Hepatocyte (in vitro differentiated cells): ENCODE data around the gene PCDH9. TPM values are rescaled to one million over a fixed set of nuclear protein-coding genes. Genes with fewer than 3 reads are reported as not detected.

Experiments
- DNase-seq: peaks from one replicate; pipeline ENCODE4 v3.0.0-alpha.2; 2016; ENCODE audit warnings: low spot score
- H2AFZ ChIP-seq: fragments of 200-600 bp; sonication (generic); 2 replicates; pipeline ENCODE4 v1.6.0; 2016; ENCODE audit warnings: antibody characterized with exemption, mild to moderate bottlenecking
- H3K27ac ChIP-seq: fragments of 200-600 bp; sonication (generic); 2 replicates; pipeline ENCODE4 v1.5.1; 2016; ENCODE audit warnings: mild to moderate bottlenecking
- H3K27me3 ChIP-seq: fragments of 200-600 bp; sonication (generic); 2 replicates; pipeline ENCODE4 v1.6.1; 2016
- H3K36me3 ChIP-seq: fragments of 200-600 bp; sonication (generic); replicated peaks from 2 replicates; pipeline ENCODE4 v1.5.1; 2016; ENCODE audit warnings: low read depth; ENCODE audit not compliant: insufficient read depth
- H3K4me1 ChIP-seq: fragments of 200-600 bp; sonication (generic); 2 replicates; pipeline ENCODE4 v1.5.1; 2016; ENCODE audit warnings: mild to moderate bottlenecking, moderate library complexity; ENCODE audit not compliant: insufficient read depth
- H3K4me2 ChIP-seq: fragments of 200-600 bp; sonication (generic); 2 replicates; pipeline ENCODE4 v1.6.0; 2016
- H3K4me3 ChIP-seq: fragments of 200-600 bp; sonication (generic); 2 replicates; pipeline ENCODE4 v1.5.1; 2016; ENCODE audit warnings: mild to moderate bottlenecking
- H3K79me2 ChIP-seq: fragments of 200-600 bp; sonication (generic); 2 replicates; pipeline ENCODE4 v1.6.0; 2017; ENCODE audit warnings: mild to moderate bottlenecking
- H3K9me2 ChIP-seq: fragments of 200-600 bp; sonication (generic); replicated peaks from 2 replicates; pipeline ENCODE4 v1.6.0; 2017; ENCODE audit warnings: mild to moderate bottlenecking; ENCODE audit not compliant: insufficient read depth
- H3K9me3 ChIP-seq: fragments of 200-600 bp; sonication (generic); 2 replicates; pipeline ENCODE4 v1.5.1; 2016; ENCODE audit warnings: low read depth, mild to moderate bottlenecking
- H4K20me1 ChIP-seq: fragments of 200-600 bp; sonication (generic); 2 replicates; pipeline ENCODE4 v1.6.0; 2016; ENCODE audit warnings: mild to moderate bottlenecking; ENCODE audit not compliant: insufficient read depth, poor library complexity, severe bottlenecking
- EZH2 ChIP-seq: fragments of 200-600 bp; sonication (generic); IDR thresholded peaks from 2 replicates; pipeline ENCODE4 v1.6.1; 2016; ENCODE audit warnings: antibody characterized with exemption, mild to moderate bottlenecking, borderline replicate concordance
- EZH2phosphoT487 ChIP-seq: fragments of 200-600 bp; sonication (generic); IDR thresholded peaks from one replicate; pipeline ENCODE4 v1.6.1; 2018; ENCODE audit warnings: antibody characterized with exemption, mild to moderate bottlenecking, low read depth, moderate library complexity; ENCODE audit not compliant: unreplicated experiment, severe bottlenecking
- WGBS: methylation state at CpG from one replicate; pipeline ENCODE4 v1.1.6; 2016; ENCODE audit warnings: low lambda C conversion rate; ENCODE audit errors: missing lambda C conversion rate; 5-methylcytosine and 5-hydroxymethylcytosine counted together
- polyA plus RNA-seq: library from polyadenylated mRNA; unstranded; fragments of >200 nt; fragmentation: Nextera tagmentation; extraction: Ambion mirVana; gene quantifications from 2 replicates; pipeline ENCODE4 v1.2.1, GENCODE V29; 2016
- total RNA-seq: library from RNA; depleted of rRNA; stranded (reverse); fragments of >200 nt; gene quantifications from 2 replicates; pipeline ENCODE4 v1.2.3, GENCODE V29; 2014
- TF ChIP-seq, protein P1 (sequence below): fragments of 200-600 bp; sonication (generic); IDR thresholded peaks from 2 replicates; pipeline ENCODE4 v1.5.1; 2016; ENCODE audit warnings: antibody characterized with exemption, mild to moderate bottlenecking; ENCODE audit not compliant: poor library complexity

The PCDH9 gene
- total and polyA plus RNA-seq, 2 experiments from 2014 or later, result 6.9 to 15.0 TPM

DNA sequence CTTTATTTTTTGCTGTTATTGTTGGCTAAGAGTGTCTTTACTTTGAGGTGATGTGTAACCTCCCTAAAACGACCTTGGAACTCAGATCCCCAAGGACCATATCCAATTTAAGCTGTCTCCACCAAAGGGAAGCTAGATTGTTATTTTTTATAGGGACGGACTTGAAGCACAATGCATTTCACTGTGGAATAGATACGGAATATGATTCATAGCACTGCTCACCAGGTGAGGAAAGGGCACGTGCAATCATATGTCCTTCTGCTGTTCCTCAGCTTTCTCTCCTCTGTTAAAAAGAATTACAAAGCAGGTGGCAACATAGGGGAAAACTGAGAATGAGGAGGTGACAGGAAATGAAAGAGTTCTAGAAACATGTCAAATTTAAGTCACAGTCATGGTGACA, 679.0 kb downstream of the PCDH9 start:
- Histone ChIP-seq H3K27me3 (no peaks in the 10 kb centered on the region), H2AFZ (no peak overlapping the region), H3K4me2 (no peak overlapping the region), H3K4me3 (no peak overlapping the region), H3K27ac (no peak overlapping the region), H3K79me2 (no peaks in the 10 kb centered on the region), H3K4me1 (no peaks in the 10 kb centered on the region), H3K9me2 (no peaks in the 10 kb centered on the region), H3K36me3 (no peaks in the 10 kb centered on the region), H3K9me3 (no peaks in the 10 kb centered on the region), H4K20me1 (no peaks in the 10 kb centered on the region)
- TF ChIP-seq, protein P1, sequence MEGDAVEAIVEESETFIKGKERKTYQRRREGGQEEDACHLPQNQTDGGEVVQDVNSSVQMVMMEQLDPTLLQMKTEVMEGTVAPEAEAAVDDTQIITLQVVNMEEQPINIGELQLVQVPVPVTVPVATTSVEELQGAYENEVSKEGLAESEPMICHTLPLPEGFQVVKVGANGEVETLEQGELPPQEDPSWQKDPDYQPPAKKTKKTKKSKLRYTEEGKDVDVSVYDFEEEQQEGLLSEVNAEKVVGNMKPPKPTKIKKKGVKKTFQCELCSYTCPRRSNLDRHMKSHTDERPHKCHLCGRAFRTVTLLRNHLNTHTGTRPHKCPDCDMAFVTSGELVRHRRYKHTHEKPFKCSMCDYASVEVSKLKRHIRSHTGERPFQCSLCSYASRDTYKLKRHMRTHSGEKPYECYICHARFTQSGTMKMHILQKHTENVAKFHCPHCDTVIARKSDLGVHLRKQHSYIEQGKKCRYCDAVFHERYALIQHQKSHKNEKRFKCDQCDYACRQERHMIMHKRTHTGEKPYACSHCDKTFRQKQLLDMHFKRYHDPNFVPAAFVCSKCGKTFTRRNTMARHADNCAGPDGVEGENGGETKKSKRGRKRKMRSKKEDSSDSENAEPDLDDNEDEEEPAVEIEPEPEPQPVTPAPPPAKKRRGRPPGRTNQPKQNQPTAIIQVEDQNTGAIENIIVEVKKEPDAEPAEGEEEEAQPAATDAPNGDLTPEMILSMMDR, result no peak
- DNase-seq, result no peak
- 81% methylated on average over 4 of the region's 4 CpGs for WGBS

DNA sequence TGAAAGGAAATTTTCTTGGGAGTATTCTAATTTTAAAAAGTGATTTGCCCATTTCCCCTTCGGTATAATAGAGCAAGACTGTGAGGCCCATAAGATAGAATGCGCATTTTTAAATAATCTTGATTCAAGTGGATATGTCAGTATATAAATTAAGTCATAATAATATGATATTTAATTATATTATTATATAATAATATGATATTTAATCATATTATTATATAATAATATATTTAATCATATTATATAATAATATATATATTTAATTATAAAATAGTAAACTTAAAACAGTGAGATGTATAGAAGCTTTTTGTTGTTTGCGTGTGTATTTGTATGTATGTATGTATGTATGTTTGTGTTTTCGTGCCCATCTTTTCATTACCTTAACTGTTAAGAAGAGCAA, 682.5 kb downstream of the PCDH9 start:
- TF ChIP-seq EZH2 (no peak), EZH2phosphoT487 (no peak)
- TF ChIP-seq, protein P1, result no peak

DNA sequence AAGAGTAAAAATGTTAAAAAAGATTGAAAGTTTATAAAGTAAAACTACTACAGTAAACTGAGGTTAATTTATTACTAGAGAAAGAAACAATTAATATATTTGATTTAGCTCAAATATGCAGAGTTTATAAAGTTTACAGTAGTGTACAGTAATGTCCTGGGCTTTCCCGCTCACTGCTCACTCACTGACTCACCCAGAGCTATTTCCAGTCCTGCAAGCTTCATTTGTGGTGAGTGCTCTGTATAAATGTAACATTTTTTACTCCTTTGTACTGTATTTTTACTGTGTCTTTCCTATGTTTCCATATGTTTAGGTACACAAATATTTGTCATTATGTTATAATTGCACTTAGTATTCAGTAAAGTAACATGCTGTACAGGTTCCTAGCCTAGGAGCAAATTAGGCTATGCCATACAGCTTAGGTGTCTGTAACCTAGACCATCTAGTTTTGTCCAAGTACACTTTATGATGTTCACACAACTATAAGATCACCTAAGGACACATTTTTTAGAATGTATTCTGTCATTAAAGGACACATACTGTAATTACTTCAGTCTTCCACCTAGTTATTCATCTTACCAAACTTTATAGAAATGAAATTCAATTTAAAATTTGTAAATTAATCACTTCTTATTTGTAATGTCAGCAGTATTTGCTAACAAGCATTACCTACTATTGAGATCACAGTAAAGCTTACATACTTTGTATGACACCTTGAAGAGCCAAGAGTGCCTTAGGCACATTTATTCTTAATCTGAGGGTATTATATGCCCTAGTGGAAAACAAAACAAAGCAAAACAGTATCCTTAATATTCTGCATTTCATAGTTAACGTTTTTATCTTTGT, 683.4 kb downstream of the PCDH9 start:
- no peak overlapping the region for H2AFZ ChIP-seq
- 86% methylated on average over 2 of the region's 2 CpGs for WGBS

More for the DNA sequence above, 682.5 kb downstream of the PCDH9 start:
- Histone ChIP-seq H3K9me3 (no peaks in the 10 kb centered on the region), H3K9me2 (no peaks in the 10 kb centered on the region), H3K4me3 (no peak overlapping the region), H3K27ac (no peak overlapping the region), H2AFZ (no peak overlapping the region), H3K36me3 (no peaks in the 10 kb centered on the region), H3K4me2 (no peak overlapping the region), H3K4me1 (no peaks in the 10 kb centered on the region), H4K20me1 (no peaks in the 10 kb centered on the region), H3K27me3 (no peaks in the 10 kb centered on the region), H3K79me2 (no peaks in the 10 kb centered on the region)
- WGBS, result 97% methylated on average over 4 of the region's 4 CpGs
- DNase-seq, result no peak

More for the DNA sequence above, 683.4 kb downstream of the PCDH9 start:
- H3K4me2 ChIP-seq, result no peak overlapping the region
- no peaks in the 10 kb centered on the region for H3K9me3 ChIP-seq
- no peaks in the 10 kb centered on the region for H3K9me2 ChIP-seq
- H3K79me2 ChIP-seq, result no peaks in the 10 kb centered on the region
- H3K4me1 ChIP-seq, result no peaks in the 10 kb centered on the region
- no peak overlapping the region for H3K27ac ChIP-seq
- TF ChIP-seq, protein P1, result no peak
- no peak for TF ChIP-seq EZH2
- no peak for TF ChIP-seq EZH2phosphoT487
- DNase-seq, result no peak
- H3K36me3 ChIP-seq, result no peaks in the 10 kb centered on the region
- H3K27me3 ChIP-seq, result no peaks in the 10 kb centered on the region
- H3K4me3 ChIP-seq, result no peak overlapping the region
- H4K20me1 ChIP-seq, result no peaks in the 10 kb centered on the region
